Measurements from ENCODE around the gene ITPK1. TPM values are rescaled to one million over a fixed set of nuclear protein-coding genes. Genes with fewer than 3 reads are reported as not detected.
A peak's percentile ranks its signal among the peaks of the same experiment; 100 is the strongest.
"Not testable (repeated sequence)": the region's sequence is repeated elsewhere in the genome, so short reads cannot be mapped to it uniquely, and the experiment has no call there.

ITPK1 gene
- 23.2 to 30.5 TPM (median 27.5 TPM) in 3 replicates for total RNA-seq

- Mint-ChIP-seq H3K9me3 (no peaks in the 10 kb centered on the region), H3K4me3 (peak within 1 kb of the TSS; percentile 80), H3K36me3 (no peaks in the 10 kb centered on the region), H3K27me3 (ENCODE audit: low read depth) (peaks cover 2% of the 10 kb centered on the region), H3K4me1 (peaks cover 20% of the 10 kb centered on the region), H3K27ac (peak within 1 kb of the TSS; percentile 50)
- DNase-seq (ENCODE audit: low spot score in 2 of 2, unreplicated experiment in 2 of 2), result peak; percentile 50 to 68
- TF ChIP-seq, protein P1, sequence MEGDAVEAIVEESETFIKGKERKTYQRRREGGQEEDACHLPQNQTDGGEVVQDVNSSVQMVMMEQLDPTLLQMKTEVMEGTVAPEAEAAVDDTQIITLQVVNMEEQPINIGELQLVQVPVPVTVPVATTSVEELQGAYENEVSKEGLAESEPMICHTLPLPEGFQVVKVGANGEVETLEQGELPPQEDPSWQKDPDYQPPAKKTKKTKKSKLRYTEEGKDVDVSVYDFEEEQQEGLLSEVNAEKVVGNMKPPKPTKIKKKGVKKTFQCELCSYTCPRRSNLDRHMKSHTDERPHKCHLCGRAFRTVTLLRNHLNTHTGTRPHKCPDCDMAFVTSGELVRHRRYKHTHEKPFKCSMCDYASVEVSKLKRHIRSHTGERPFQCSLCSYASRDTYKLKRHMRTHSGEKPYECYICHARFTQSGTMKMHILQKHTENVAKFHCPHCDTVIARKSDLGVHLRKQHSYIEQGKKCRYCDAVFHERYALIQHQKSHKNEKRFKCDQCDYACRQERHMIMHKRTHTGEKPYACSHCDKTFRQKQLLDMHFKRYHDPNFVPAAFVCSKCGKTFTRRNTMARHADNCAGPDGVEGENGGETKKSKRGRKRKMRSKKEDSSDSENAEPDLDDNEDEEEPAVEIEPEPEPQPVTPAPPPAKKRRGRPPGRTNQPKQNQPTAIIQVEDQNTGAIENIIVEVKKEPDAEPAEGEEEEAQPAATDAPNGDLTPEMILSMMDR (IDR thresholded peaks at IDR 0.05; ENCODE audit: unreplicated experiment), result peak; percentile 37
Measured at GRCh38 chr14:93115821-93116675, at the start of gene ITPK1. Gene ITPK1, minus strand, starts transcription at chr14:93115925. Its CDS starts 762 bp downstream, at chr14:93115163.

GRCh38 chr14:93163564-93163963 is 47.8 kb upstream of the ITPK1 start:
- Mint-ChIP-seq H3K9me3 (no peaks in the 10 kb centered on the region), H3K27me3 (ENCODE audit: low read depth) (no peaks in the 10 kb centered on the region), H3K36me3 (no peaks in the 10 kb centered on the region), H3K4me1 (no peaks in the 10 kb centered on the region), H3K4me3 (no peak overlapping the region), H3K27ac (no peak overlapping the region)
- TF ChIP-seq, protein P1 (IDR thresholded peaks at IDR 0.05; ENCODE audit: unreplicated experiment), result no peak
- DNase-seq (ENCODE audit: low spot score in 2 of 2, unreplicated experiment in 2 of 2), result no peak

DNA sequence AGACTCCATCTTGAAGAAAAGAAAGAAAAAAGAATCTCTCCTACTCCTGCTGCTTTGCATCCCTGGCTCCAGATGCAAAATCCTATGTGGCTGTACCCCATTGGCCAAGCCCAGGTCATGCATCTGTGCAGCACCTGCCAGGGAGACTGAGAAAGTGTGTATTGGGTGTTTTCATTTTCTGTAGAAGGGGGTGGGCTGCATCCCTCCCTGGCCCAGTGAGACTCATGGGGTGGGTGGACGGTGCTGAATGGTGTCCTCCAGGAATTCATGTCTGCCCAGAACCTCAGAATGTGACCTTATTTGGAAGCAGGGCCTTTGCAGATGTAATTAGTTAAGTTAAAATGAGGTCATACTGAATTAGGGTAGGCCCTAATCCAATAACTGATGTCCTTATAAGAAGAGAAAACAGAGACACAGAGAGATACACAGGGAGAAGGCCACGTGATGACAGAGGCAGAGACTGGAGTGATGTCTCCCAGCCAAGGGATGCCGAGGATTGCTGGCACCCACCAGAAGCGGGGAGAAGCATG is 45.8 kb upstream of the ITPK1 start:
- TF ChIP-seq, protein P1 (IDR thresholded peaks at IDR 0.05; ENCODE audit: unreplicated experiment), result no peak
- no peak for DNase-seq (ENCODE audit: low spot score in 2 of 2, unreplicated experiment in 2 of 2)
- Mint-ChIP-seq H3K36me3 (no peaks in the 10 kb centered on the region), H3K27me3 (ENCODE audit: low read depth) (no peaks in the 10 kb centered on the region), H3K4me1 (no peaks in the 10 kb centered on the region), H3K27ac (no peak overlapping the region), H3K4me3 (no peak overlapping the region), H3K9me3 (no peaks in the 10 kb centered on the region)

GRCh38 chr14:93160353-93160801 is 44.7 kb upstream of the ITPK1 start:
- TF ChIP-seq, protein P1 (IDR thresholded peaks at IDR 0.05; ENCODE audit: unreplicated experiment), result no peak
- Mint-ChIP-seq H3K27me3 (ENCODE audit: low read depth) (no peaks in the 10 kb centered on the region), H3K36me3 (no peaks in the 10 kb centered on the region), H3K9me3 (no peaks in the 10 kb centered on the region), H3K4me3 (no peak overlapping the region), H3K27ac (no peak overlapping the region), H3K4me1 (no peaks in the 10 kb centered on the region)
- no peak for DNase-seq (ENCODE audit: low spot score in 2 of 2, unreplicated experiment in 2 of 2)

GRCh38 chr14:93159625-93160352 is 44.1 kb upstream of the ITPK1 start:
- H3K27ac Mint-ChIP-seq; DNase-seq (ENCODE audit: low spot score in 2 of 2, unreplicated experiment in 2 of 2); H3K4me3 Mint-ChIP-seq; H3K9me3 Mint-ChIP-seq; H3K4me1 Mint-ChIP-seq; H3K27me3 Mint-ChIP-seq (ENCODE audit: low read depth); H3K36me3 Mint-ChIP-seq: not testable (repeated sequence)

- not testable (repeated sequence) for H3K27ac Mint-ChIP-seq; H3K27me3 Mint-ChIP-seq (ENCODE audit: low read depth); H3K9me3 Mint-ChIP-seq; H3K4me3 Mint-ChIP-seq; DNase-seq (ENCODE audit: low spot score in 2 of 2, unreplicated experiment in 2 of 2); H3K4me1 Mint-ChIP-seq; H3K36me3 Mint-ChIP-seq
Measured at GRCh38 chr14:93158349-93158748, 42.6 kb upstream of the ITPK1 start.

Data from mesothelial cell of epicardium (in vitro differentiated cells).